ENCODE measurements around the gene ZNF507. TPM values are rescaled to one million over a fixed set of nuclear protein-coding genes. Genes with fewer than 3 reads are reported as not detected.

ZNF507 gene
- total RNA-seq, 2 experiments from 2014 or later: 13.3 to 35.0 TPM

DNA sequence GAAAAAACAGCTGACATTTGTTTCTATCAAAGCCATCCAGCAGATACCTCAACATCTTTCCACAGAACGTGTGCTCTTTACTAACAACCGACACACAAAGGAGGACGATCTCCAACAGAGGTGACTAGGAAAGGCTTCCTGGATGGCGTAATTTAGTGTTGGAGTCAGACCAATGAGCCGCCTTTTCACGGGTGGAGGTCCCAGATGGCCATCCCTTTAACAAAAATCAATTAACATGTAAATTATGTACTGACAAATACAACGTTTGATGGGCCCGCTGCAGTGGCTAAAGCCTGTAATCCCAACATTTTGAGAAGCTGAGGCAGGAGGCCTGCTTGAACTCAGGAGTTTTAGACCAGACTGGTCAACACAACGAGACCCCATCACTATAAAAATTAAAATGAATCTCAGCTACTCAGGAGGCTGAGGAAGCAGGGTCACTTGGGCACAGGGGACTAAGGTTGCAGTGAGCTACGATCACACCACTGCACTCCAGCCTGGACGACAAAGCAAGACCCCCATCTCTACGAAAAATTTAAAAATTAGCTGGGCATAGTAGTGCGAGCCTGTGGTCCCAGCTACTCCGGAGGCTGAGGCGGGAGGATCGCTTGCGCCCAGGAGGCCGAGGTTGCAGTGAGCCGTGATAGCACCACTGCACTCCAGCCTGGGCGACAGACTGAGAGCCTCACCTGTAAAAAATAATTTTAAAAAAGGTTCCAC is 59.0 kb downstream of the ZNF507 start:
- no peaks in the 10 kb centered on the region for H4K20me1 ChIP-seq (ENCODE audit: insufficient read depth, low read length)
- CTCF ChIA-PET (ENCODE audit: unreplicated experiment): no interaction called here
- peaks cover 17% of the 10 kb centered on the region for H3K36me3 ChIP-seq (ENCODE audit: insufficient read depth, low read length)
- H3K9me2 ChIP-seq (ENCODE audit: insufficient read depth, low read length): no peaks in the 10 kb centered on the region
- H3K9me3 ChIP-seq (ENCODE audit: low read length): no peaks in the 10 kb centered on the region
- no TSS peak for BruUV-seq (replicated peaks)
- H3K4me3 ChIP-seq (ENCODE audit: low read depth, low read length, poor library complexity, severe bottlenecking): peak overlapping the region; percentile 96
- peak overlapping the region; percentile 54; the same call in 1 of the 2 replicates for H2AFZ ChIP-seq (ENCODE audit: low read length)
- peaks cover 20% of the 10 kb centered on the region for H3K4me1 ChIP-seq (ENCODE audit: insufficient read depth, low read length, poor library complexity, severe bottlenecking)
- no peak for TF ChIP-seq EZH2phosphoT487 (IDR thresholded peaks at IDR 0.05; ENCODE audit: borderline replicate concordance, low read depth, low read length)
- TF ChIP-seq, protein P1, sequence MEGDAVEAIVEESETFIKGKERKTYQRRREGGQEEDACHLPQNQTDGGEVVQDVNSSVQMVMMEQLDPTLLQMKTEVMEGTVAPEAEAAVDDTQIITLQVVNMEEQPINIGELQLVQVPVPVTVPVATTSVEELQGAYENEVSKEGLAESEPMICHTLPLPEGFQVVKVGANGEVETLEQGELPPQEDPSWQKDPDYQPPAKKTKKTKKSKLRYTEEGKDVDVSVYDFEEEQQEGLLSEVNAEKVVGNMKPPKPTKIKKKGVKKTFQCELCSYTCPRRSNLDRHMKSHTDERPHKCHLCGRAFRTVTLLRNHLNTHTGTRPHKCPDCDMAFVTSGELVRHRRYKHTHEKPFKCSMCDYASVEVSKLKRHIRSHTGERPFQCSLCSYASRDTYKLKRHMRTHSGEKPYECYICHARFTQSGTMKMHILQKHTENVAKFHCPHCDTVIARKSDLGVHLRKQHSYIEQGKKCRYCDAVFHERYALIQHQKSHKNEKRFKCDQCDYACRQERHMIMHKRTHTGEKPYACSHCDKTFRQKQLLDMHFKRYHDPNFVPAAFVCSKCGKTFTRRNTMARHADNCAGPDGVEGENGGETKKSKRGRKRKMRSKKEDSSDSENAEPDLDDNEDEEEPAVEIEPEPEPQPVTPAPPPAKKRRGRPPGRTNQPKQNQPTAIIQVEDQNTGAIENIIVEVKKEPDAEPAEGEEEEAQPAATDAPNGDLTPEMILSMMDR (conservative IDR thresholded peaks at IDR 0.05; ENCODE audit: low read length): no peak
- H3K4me2 ChIP-seq (ENCODE audit: low read length): peak overlapping the region; percentile 89
- peak overlapping the region; percentile 68 for H3K27ac ChIP-seq (ENCODE audit: low read depth, low read length, poor library complexity, severe bottlenecking)
- intact Hi-C loops (cut with micrococcal nuclease; ENCODE audit: unreplicated experiment): loop anchor here (10.0 kb wide), 1 partner anchor 180 kb away; the partner anchor contains the start of gene PDCD5
- POLR2A ChIA-PET: interaction anchor here (0.6 to 1.4 kb wide), 5 partner anchors 20 to 1599 kb away, joined by 3 to 4 read pairs (median 3); partner anchors contain the start of gene PDCD5
- peaks cover 30% of the 10 kb centered on the region for H3K79me2 ChIP-seq (ENCODE audit: insufficient read depth, low read depth, low read length)
- no peak for DNase-seq (ENCODE audit: low spot score)

DNA sequence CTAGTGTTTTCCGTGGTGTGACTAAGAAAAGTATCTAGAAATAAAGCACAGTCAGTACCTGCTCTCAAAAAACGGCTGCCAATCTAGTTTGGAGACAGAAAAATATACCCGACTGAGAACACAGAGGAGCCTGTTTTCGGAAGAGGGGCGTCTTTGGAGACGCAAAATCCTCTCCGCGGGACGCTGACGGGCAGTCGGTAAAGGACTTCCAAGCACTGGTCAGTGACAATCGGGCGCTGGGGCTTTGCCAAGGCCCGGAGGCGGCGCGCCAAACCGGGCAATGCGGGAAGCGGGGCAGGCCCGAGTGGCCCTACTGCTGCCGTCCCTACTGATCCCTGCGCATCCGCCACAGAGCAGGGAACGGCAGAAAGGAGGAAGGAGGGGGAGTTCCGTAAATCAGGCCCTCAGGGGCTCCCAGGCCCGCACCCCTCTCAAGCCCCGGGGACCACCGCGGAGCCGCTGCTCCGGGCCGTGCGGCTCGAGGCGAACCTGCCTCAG is 59.6 kb downstream of the ZNF507 start:
- Histone ChIP-seq H3K4me2 (ENCODE audit: low read length) (peak overlapping the region; percentile 89), H3K36me3 (ENCODE audit: insufficient read depth, low read length) (peaks cover 23% of the 10 kb centered on the region), H3K27ac (ENCODE audit: low read depth, low read length, poor library complexity, severe bottlenecking) (peak overlapping the region; percentile 68), H4K20me1 (ENCODE audit: insufficient read depth, low read length) (no peaks in the 10 kb centered on the region), H3K79me2 (ENCODE audit: insufficient read depth, low read depth, low read length) (peaks cover 30% of the 10 kb centered on the region), H3K4me3 (ENCODE audit: low read depth, low read length, poor library complexity, severe bottlenecking) (peak overlapping the region; percentile 96), H3K9me3 (ENCODE audit: low read length) (no peaks in the 10 kb centered on the region), H2AFZ (ENCODE audit: low read length) (peak overlapping the region; percentile 54), H3K9me2 (ENCODE audit: insufficient read depth, low read length) (no peaks in the 10 kb centered on the region), H3K4me1 (ENCODE audit: insufficient read depth, low read length, poor library complexity, severe bottlenecking) (peaks cover 20% of the 10 kb centered on the region)
- DNase-seq (ENCODE audit: low spot score): peak; percentile 47
- TSS peak; percentile 88 for BruUV-seq (replicated peaks)
- ChIA-PET CTCF (ENCODE audit: unreplicated experiment) (no interaction called here), POLR2A (interaction anchor here (0.6 to 1.4 kb wide), 4 partner anchors 19 to 241 kb away, joined by 3 to 4 read pairs (median 3); no protein-coding TSS in a partner anchor)
- TF ChIP-seq, protein P1 (conservative IDR thresholded peaks at IDR 0.05; ENCODE audit: low read length): no peak
- no peak for TF ChIP-seq EZH2phosphoT487 (IDR thresholded peaks at IDR 0.05; ENCODE audit: borderline replicate concordance, low read depth, low read length)
- intact Hi-C loops (cut with micrococcal nuclease; ENCODE audit: unreplicated experiment): loop anchor here (5.0 to 10.0 kb wide), 2 partner anchors 58 to 180 kb away; partner anchors contain the start of genes PDCD5 and ZNF507

Measured in OCI-LY7 (cell line).